IMR-90 (cell line): ENCODE data around the gene ETS1.

Source experiments
- FOS ChIP-seq: fragments of 150-350 bp; IDR thresholded peaks from 2 replicates; pipeline ENCODE4 v1.6.1; 2016; ENCODE audit warnings: low read depth, low read length
- MAFK ChIP-seq: IDR thresholded peaks from 2 replicates; pipeline ENCODE4 v1.6.1; 2012; ENCODE audit warnings: low read depth, low read length, improper control_type of control experiment
- MXI1 ChIP-seq: IDR thresholded peaks from 2 replicates; pipeline ENCODE4 v1.6.1; 2012; ENCODE audit warnings: low read depth, mild to moderate bottlenecking, low read length, moderate library complexity, borderline replicate concordance
- POLR2A ChIP-seq: IDR thresholded peaks from 2 replicates; pipeline ENCODE4 v1.6.1; 2012; ENCODE audit warnings: mild to moderate bottlenecking, low read depth, low read length
- RFX5 ChIP-seq: IDR thresholded peaks from 2 replicates; pipeline ENCODE4 v1.8.0; 2012; ENCODE audit warnings: low read depth, mild to moderate bottlenecking, low read length, moderate library complexity
- TF ChIP-seq, protein P1 (sequence below): conservative IDR thresholded peaks from 2 replicates; pipeline ENCODE4 v1.5.1; 2012; ENCODE audit warnings: mild to moderate bottlenecking, low read depth, low read length, improper control_type of control experiment
- TF ChIP-seq, protein P2 (sequence below): fragments of 150-350 bp; IDR thresholded peaks from 2 replicates; pipeline ENCODE4 v1.6.1; 2017; ENCODE audit warnings: mild to moderate bottlenecking, antibody characterized with exemption, low read length, low read depth

- TF ChIP-seq, protein P1, sequence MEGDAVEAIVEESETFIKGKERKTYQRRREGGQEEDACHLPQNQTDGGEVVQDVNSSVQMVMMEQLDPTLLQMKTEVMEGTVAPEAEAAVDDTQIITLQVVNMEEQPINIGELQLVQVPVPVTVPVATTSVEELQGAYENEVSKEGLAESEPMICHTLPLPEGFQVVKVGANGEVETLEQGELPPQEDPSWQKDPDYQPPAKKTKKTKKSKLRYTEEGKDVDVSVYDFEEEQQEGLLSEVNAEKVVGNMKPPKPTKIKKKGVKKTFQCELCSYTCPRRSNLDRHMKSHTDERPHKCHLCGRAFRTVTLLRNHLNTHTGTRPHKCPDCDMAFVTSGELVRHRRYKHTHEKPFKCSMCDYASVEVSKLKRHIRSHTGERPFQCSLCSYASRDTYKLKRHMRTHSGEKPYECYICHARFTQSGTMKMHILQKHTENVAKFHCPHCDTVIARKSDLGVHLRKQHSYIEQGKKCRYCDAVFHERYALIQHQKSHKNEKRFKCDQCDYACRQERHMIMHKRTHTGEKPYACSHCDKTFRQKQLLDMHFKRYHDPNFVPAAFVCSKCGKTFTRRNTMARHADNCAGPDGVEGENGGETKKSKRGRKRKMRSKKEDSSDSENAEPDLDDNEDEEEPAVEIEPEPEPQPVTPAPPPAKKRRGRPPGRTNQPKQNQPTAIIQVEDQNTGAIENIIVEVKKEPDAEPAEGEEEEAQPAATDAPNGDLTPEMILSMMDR, result no peak
- TF ChIP-seq MXI1 (no peak), MAFK (no peak), FOS (no peak), POLR2A (no peak), RFX5 (no peak)
- TF ChIP-seq, protein P2, sequence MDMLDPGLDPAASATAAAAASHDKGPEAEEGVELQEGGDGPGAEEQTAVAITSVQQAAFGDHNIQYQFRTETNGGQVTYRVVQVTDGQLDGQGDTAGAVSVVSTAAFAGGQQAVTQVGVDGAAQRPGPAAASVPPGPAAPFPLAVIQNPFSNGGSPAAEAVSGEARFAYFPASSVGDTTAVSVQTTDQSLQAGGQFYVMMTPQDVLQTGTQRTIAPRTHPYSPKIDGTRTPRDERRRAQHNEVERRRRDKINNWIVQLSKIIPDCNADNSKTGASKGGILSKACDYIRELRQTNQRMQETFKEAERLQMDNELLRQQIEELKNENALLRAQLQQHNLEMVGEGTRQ, result no peak
Observed at GRCh38 chr11:128496249-128496648, 91.1 kb downstream of the ETS1 start.
